OCI-LY1 (cell line): Measurements from ENCODE around the gene DBT.

ENCODE experiments used
- H2AFZ ChIP-seq: fragments of 200-600 bp; sonication (generic), shearing (Covaris generic); 2 replicates; pipeline ENCODE4 v1.6.0; 2014; ENCODE audit warnings: antibody characterized with exemption, mild to moderate bottlenecking, low read length
- H3F3A ChIP-seq: fragments of 200-600 bp; sonication (generic), shearing (Covaris generic); 2 replicates; pipeline ENCODE4 v1.6.0; 2014; ENCODE audit warnings: mild to moderate bottlenecking, antibody characterized with exemption, low read length, moderate library complexity; ENCODE audit not compliant: insufficient read depth
- H3K27ac ChIP-seq: fragments of 200-600 bp; sonication (generic); 2 replicates; pipeline ENCODE4 v1.5.1; 2014; ENCODE audit warnings: low read length, mixed run types, mild to moderate bottlenecking, low read depth; ENCODE audit not compliant: poor library complexity, severe bottlenecking
- H3K27me3 ChIP-seq: fragments of 200-600 bp; sonication (generic); 2 replicates; pipeline ENCODE4 v1.6.0; 2014; ENCODE audit warnings: antibody characterized with exemption, mild to moderate bottlenecking, low read length, moderate library complexity; ENCODE audit not compliant: insufficient read depth
- H3K36me3 ChIP-seq: fragments of 200-600 bp; sonication (generic); 2 replicates; pipeline ENCODE4 v1.6.1; 2014; ENCODE audit warnings: mild to moderate bottlenecking, antibody characterized with exemption, low read length, moderate library complexity, mixed read lengths; ENCODE audit not compliant: insufficient read depth
- H3K4me1 ChIP-seq: fragments of 200-600 bp; sonication (generic); 2 replicates; pipeline ENCODE4 v1.5.1; 2014; ENCODE audit warnings: mild to moderate bottlenecking, low read length, moderate library complexity; ENCODE audit not compliant: insufficient read depth, severe bottlenecking
- H3K4me2 ChIP-seq: fragments of 200-600 bp; sonication (generic), shearing (Covaris generic); 2 replicates; pipeline ENCODE4 v1.6.1; 2014; ENCODE audit warnings: low read length
- H3K4me3 ChIP-seq: fragments of 200-600 bp; sonication (generic); 2 replicates; pipeline ENCODE4 v1.5.1; 2014; ENCODE audit warnings: low read length, low read depth, mild to moderate bottlenecking, mixed read lengths; ENCODE audit not compliant: poor library complexity, severe bottlenecking
- H3K79me2 ChIP-seq: fragments of 200-600 bp; shearing (Covaris generic); 2 replicates; pipeline ENCODE4 v1.6.1; 2016; ENCODE audit warnings: mixed run types, low read length, mixed read lengths; ENCODE audit not compliant: insufficient read depth
- H3K9ac ChIP-seq: fragments of 200-600 bp; sonication (generic), shearing (Covaris generic); 2 replicates; pipeline ENCODE4 v1.6.1; 2014; ENCODE audit warnings: mild to moderate bottlenecking, low read length, mixed read lengths
- H3K9me2 ChIP-seq: fragments of 200-600 bp; sonication (generic), shearing (Covaris generic); 2 replicates; pipeline ENCODE4 v1.6.1; 2014; ENCODE audit warnings: low read depth, mild to moderate bottlenecking, low read length, mixed read lengths
- H3K9me3 ChIP-seq: fragments of 200-600 bp; shearing (Covaris generic); 2 replicates; pipeline ENCODE4 v1.6.1; 2014; ENCODE audit warnings: low read length, mixed read lengths
- H4K20me1 ChIP-seq: fragments of 200-600 bp; sonication (generic), shearing (Covaris generic); 2 replicates; pipeline ENCODE4 v1.6.0; 2016; ENCODE audit warnings: mild to moderate bottlenecking, low read length; ENCODE audit not compliant: insufficient read depth
- EZH2 ChIP-seq: fragments of 200-600 bp; sonication (generic), shearing (Covaris generic); IDR thresholded peaks from 2 replicates; pipeline ENCODE4 v1.8.0; 2017; ENCODE audit warnings: borderline replicate concordance, mixed run types, mild to moderate bottlenecking, antibody characterized with exemption, low read length, moderate library complexity, mixed read lengths
- TF ChIP-seq, protein P1 (sequence below): fragments of 200-600 bp; sonication (generic), shearing (Covaris generic); IDR thresholded peaks from 2 replicates; pipeline ENCODE4 v1.5.1; 2017; ENCODE audit warnings: mild to moderate bottlenecking, antibody characterized with exemption, low read length, moderate library complexity, mixed read lengths

Gene DBT

DNA sequence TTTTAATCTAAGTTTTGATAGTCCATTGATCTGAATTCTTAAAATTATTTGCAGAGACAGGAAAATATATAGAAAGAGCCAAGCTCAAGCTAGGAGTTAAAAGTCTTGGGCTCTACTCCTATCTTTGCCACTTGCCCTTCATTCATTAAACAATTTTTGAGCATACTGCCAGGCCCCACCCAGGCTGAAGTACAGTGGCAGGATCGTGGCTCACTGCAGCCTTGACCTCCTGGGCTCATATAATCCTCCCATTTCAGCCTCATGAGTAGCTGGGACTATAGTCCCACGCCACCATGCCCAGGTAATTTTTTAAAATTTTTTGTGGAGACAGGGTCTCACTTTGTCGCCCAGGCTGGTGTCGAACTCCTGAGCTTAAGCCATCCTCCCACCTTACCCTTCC is 108.4 kb downstream of the DBT start:
- Histone ChIP-seq H3K9me2 (no peaks in the 10 kb centered on the region), H3F3A (no peaks in the 10 kb centered on the region), H3K4me3 (no peak overlapping the region), H3K27ac (no peak overlapping the region), H3K4me2 (no peak overlapping the region), H3K9me3 (no peaks in the 10 kb centered on the region), H3K27me3 (no peaks in the 10 kb centered on the region), H3K79me2 (no peaks in the 10 kb centered on the region), H3K9ac (no peak overlapping the region), H3K4me1 (no peaks in the 10 kb centered on the region), H2AFZ (no peak overlapping the region), H3K36me3 (peaks cover 93% of the 10 kb centered on the region), H4K20me1 (no peaks in the 10 kb centered on the region)
- TF ChIP-seq EZH2: no peak
- TF ChIP-seq, protein P1, sequence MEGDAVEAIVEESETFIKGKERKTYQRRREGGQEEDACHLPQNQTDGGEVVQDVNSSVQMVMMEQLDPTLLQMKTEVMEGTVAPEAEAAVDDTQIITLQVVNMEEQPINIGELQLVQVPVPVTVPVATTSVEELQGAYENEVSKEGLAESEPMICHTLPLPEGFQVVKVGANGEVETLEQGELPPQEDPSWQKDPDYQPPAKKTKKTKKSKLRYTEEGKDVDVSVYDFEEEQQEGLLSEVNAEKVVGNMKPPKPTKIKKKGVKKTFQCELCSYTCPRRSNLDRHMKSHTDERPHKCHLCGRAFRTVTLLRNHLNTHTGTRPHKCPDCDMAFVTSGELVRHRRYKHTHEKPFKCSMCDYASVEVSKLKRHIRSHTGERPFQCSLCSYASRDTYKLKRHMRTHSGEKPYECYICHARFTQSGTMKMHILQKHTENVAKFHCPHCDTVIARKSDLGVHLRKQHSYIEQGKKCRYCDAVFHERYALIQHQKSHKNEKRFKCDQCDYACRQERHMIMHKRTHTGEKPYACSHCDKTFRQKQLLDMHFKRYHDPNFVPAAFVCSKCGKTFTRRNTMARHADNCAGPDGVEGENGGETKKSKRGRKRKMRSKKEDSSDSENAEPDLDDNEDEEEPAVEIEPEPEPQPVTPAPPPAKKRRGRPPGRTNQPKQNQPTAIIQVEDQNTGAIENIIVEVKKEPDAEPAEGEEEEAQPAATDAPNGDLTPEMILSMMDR: no peak

DNA sequence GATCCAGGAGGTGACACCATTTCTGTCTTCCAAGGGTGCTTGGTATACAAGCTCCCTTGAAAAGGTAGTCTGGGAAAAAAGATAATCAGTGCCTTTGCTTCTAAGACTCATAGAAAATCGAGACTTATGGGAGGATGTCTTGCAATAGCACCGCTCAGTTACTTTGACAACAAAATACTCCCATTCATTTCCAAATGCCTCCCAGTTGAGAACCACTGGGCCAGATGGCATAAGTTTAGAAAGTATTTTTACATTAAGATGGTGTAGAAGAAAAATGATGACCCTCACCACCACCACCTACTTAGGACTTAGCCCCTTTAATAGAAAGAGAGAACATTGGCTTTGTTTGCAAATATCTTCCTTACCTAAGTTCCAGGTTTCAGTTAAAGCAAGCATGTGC is 112.0 kb downstream of the DBT start:
- peaks cover 16% of the 10 kb centered on the region for H3K4me1 ChIP-seq
- no peaks in the 10 kb centered on the region for H3F3A ChIP-seq
- no peak overlapping the region for H2AFZ ChIP-seq
- no peak overlapping the region for H3K4me3 ChIP-seq
- H3K27ac ChIP-seq: no peak overlapping the region
- no peak overlapping the region for H3K4me2 ChIP-seq
- H4K20me1 ChIP-seq: no peaks in the 10 kb centered on the region
- H3K36me3 ChIP-seq: peaks cover 63% of the 10 kb centered on the region
- no peak for TF ChIP-seq EZH2
- TF ChIP-seq, protein P1: no peak
- no peaks in the 10 kb centered on the region for H3K9me3 ChIP-seq
- H3K79me2 ChIP-seq: peaks cover 25% of the 10 kb centered on the region
- H3K9me2 ChIP-seq: no peaks in the 10 kb centered on the region
- no peaks in the 10 kb centered on the region for H3K27me3 ChIP-seq
- no peak overlapping the region for H3K9ac ChIP-seq
